HG02642 (cell line): ENCODE results near the gene OLIG3.

Experiments
- ATAC-seq: cut with Tn5 transposase; IDR thresholded peaks from one replicate; pipeline ENCODE4 v1.9.1; 2021; ENCODE audit warnings: mild to moderate bottlenecking; ENCODE audit not compliant: unreplicated experiment, poor library complexity

The OLIG3 gene

DNA sequence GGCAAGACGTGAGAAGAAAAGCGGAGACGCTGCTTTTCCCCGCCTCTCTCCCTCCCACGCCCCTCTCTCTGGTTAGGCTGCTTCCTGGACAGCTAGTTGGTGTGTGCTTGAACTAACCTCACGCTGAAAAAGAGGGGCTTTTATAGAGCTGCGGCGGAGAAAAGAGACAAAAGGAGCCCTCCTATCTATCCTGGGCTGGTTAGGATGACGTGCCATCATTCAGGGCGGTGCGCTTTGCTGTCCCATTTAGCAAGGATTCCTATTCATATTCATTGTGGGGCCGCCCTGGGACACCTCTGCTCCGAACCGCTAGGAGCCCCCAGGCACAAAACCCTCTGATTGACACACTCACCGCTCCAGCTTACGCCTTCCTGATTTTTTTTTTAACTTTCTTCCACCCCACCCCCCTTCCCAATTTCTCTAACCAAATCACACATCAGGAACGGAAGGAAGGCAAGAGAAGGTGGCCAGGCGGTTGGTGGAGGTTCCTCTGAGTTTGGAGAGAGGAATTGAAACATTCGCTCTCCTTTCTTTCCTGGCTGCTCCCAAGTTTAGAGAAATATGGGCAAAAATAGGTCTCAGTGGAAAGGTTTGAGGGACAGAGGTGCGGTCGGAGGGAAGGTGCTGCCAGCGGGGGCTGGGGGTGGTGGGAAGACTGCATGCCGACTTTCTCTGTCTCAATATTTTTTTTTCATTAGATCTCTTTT is at the start of gene OLIG3:
Gene OLIG3, minus strand, starts transcription at position 114 of the 707 bp plus-strand sequence. CDS start 224 bp downstream, outside the sequence.
- no peak for ATAC-seq

- no peak for ATAC-seq
Observed at GRCh38 chr6:137543114-137543513, 48.9 kb upstream of the OLIG3 start.

DNA sequence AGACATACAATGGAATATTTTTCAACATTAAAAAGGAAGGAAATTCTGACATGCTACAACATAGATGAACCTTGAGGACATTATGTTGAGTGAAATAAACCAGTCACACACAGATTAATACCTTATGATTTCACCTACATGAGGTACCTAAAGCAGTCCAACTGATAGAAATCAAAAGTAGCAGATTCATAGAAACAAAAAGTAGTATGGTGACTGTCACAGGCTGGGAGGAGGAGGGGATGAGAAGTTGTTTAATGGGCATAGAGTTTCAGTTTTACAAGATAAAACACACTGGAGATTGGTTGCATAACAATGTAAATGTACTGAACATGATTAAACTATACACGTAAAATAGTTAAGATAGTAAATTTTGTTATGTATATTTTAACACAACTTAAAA is 48.5 kb upstream of the OLIG3 start:
- no peak for ATAC-seq

- no peak for ATAC-seq
Observed at GRCh38 chr6:137541534-137542063, 47.4 kb upstream of the OLIG3 start.

DNA sequence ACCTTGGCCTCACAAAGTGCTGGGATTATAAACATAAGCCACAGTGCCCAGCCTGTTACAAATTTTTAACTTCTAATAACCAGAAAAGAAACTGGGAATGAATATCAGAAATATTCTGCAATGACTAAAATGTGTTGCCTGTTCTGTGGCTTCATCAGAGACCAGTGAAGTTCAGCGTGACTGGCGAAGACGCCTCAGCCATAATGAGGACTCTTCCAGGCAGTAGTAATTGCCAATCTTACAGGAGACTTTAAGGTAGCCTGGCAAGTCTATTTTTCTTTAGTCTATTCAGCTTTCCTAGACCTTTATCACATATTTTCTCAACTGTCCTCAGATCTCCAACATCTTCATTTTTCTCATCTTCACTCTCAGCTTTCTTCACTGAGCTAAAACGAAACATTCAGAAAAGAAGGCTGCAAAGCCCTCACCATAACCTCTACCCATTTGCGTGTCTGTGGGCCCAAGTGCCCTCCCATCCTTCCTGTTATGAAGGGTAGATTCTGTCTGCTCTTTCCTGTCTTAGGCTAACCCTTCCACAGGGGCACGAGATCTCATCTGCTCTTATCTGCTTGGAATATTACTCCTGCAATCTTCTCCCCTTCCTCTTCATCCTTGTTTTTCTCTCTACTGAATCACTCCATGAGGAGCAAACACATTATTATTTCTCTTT is 42.0 kb upstream of the OLIG3 start:
- ATAC-seq = no peak

- ATAC-seq = no peak
Observed at GRCh38 chr6:137531376-137532092, 37.3 kb upstream of the OLIG3 start.

GRCh38 chr6:137530404-137530803 is 36.2 kb upstream of the OLIG3 start:
- no peak for ATAC-seq

DNA sequence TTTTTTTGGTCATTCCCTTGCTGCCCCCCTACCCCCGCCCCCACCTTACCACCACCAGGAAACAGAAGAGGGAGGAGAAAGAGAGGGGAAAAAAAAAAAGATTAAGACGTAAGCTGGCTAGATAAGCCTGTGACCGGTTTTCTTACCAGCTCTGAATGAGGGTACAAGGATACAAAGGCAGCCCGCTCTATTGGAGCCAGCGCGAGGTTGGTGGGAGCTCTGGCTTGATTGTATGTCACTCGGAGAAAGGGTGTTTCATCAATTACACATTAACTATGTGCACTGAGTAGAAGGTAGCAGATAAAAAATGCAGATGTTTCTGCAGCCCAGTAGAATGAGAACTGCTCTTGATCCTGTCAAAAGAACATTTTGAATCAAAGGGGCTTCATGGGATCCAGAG is 28.6 kb upstream of the OLIG3 start:
- no peak for ATAC-seq

GRCh38 chr6:137522198-137522798 is 28.1 kb upstream of the OLIG3 start:
- no peak for ATAC-seq

- no peak for ATAC-seq
Observed at GRCh38 chr6:137520520-137520919, 26.3 kb upstream of the OLIG3 start.

GRCh38 chr6:137519629-137520176 is 25.5 kb upstream of the OLIG3 start:
- ATAC-seq = no peak

GRCh38 chr6:137518386-137518983 is 24.3 kb upstream of the OLIG3 start:
- no peak for ATAC-seq

GRCh38 chr6:137514418-137514817 is 20.2 kb upstream of the OLIG3 start:
- ATAC-seq = no peak

GRCh38 chr6:137512757-137513605 is 18.8 kb upstream of the OLIG3 start:
- no peak for ATAC-seq

DNA sequence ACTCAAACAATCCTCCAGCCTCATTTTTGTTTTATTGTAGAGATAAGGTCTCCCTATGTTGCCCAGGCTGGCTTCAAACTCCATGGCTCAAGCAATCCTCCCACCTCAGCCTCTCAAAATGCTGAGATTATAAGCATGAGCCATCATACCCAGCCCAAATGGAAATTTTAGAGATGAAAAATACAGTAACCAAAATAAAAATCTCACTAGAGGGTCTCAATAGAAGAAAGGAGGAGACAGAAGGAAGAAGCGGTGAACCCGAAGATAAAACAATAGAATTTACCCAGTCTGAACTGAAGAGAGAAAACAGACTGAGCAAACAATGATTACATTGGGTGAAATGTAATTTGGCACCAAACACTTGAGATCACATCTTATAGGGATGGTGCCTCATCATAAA is 16.7 kb upstream of the OLIG3 start:
- no peak for ATAC-seq

DNA sequence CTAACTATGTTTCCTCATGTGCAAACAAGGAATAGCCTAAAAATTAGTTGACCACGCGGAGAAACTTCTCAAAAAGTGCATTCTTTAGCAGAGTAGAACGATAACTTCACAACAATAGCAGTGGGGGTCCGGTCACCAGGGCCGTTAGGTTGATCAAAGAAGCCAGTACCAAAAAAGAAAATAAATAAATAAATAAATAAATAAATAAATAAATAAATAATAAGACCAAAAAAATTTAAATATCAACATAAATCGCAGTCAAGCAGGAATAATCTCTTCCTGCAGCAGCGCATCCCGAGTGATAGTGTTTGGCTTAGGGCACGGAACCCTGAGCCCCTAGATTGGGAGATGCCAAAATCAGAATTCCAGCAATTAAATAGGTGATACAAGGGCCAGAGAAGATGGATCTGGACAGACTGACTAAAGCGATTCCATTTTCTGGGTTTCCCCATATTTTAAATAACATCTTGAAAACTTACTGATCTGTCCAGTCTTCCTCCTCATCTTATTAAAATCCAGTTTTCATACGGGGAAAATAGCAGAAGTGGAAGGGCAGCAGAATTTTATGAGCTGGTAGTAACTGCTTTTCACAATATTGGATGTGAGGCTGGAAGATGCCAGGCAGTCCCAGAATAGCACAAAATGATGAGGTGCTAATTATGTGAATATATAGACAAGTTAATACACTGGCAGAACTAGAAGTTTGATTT is 4.4 kb upstream of the OLIG3 start:
- ATAC-seq = no peak

DNA sequence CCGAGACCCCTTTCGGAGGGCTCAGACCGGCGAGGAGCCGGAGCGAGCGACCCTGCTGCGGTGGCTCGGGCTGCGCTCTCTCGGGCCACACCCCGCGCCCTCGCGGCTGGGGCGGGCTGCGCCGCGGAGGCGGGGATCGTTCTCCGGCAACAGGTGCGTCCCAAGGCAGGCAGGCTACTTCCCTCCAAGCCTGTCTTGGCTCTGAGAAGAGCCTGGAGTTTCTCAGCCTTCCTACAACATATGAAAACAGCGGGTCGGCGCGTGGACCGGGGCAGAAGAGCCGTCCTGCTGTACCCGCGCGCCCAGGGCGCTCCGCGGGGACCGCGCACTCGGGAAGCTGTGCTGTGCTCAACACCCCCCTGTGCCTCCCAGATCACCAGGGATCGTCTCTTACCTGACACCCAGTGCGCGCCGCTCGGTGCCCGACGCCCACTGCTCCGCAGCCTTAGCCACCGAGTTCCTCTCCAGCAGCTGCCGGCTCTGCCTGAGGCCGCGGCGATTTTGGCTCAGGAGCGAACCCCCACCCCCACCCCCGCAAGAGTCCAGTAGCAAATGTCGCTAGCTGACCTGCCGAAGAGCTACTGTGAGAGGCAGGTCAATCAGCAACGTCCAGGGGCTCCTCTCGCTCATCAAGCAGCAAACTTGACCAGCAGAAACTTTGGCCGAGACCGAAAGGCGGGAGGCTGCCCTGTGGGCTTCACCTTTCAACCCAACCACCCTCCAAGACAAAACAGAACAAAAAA is 3.7 kb upstream of the OLIG3 start:
- ATAC-seq = no peak
